ENCODE data around the gene MVB12A. TPM values are rescaled to one million over a fixed set of nuclear protein-coding genes. Genes with fewer than 3 reads are reported as not detected.

The MVB12A gene
- total and polyA plus RNA-seq, 9 of the 15 experiments (the other 6 are each of a cell fraction or from before 2014, with no cell fraction given), result 1.2 to 46.2 (median 22.4) TPM

GRCh38 chr19:17376935-17377600 is 42.8 kb upstream of the MVB12A start, which contains the start of gene PLVAP:
Gene PLVAP (minus strand): TSS chr19:17377342. CDS start chr19:17377288, 54 bp downstream.
- peak within 1 kb of the TSS; percentile 83 for H2AFZ ChIP-seq (ENCODE audit: low read depth, low read length)
- in situ Hi-C loops (cut with MboI) (no loop called here), intact Hi-C loops (cut with micrococcal nuclease) (no loop called here)
- no peak within 1 kb of the TSS for H3K4me3 ChIP-seq
- H4K20me1 ChIP-seq (replicated peaks; ENCODE audit: control insufficient read depth, insufficient read depth, low read length), result no peaks in the 10 kb centered on the region
- peaks cover 10 to 18% of the 10 kb centered on the region in 2 experiments; a peak in 4 of 5 replicates for H3K4me1 ChIP-seq (replicated peaks in 1 of 2; ENCODE audit: control insufficient read depth in 2 of 2, insufficient read depth in 2 of 2, low read length in 2 of 2)
- H3K27ac ChIP-seq (ENCODE audit: extremely low read depth, low read depth, low read length), result no peak within 1 kb of the TSS
- FAIRE-seq (no peak), ATAC-seq (peak; percentile 93), DNase-seq (ENCODE audit: extremely low read depth in 1 of 4, low spot score in 3 of 4) (peak; percentile 71 to 76 (median 75))
- ChIA-PET POLR2A (interaction anchor here (0.9 kb wide), 1 partner anchor 15 kb away, joined by 4 read pairs; no protein-coding TSS in a partner anchor), CTCF (ENCODE audit: low intra/inter-chr PET ratio) (no interaction called here)
- H3K9me1 ChIP-seq (ENCODE audit: control insufficient read depth, insufficient read depth, low read length), result no peaks in the 10 kb centered on the region
- no peaks in the 10 kb centered on the region for H3K79me2 ChIP-seq (ENCODE audit: control insufficient read depth, insufficient read depth, low read length)
- peak within 1 kb of the TSS; percentile 60 for H3K4me2 ChIP-seq (ENCODE audit: insufficient read depth, low read length)
- WGBS (ENCODE audit: insufficient coverage, low coverage, missing lambda C conversion rate), result 25% methylated on average over 38 of the region's 39 CpGs
- no peaks in the 10 kb centered on the region; a peak in 1 of 5 replicates for H3K27me3 ChIP-seq (ENCODE audit: control insufficient read depth in 2 of 2, insufficient read depth in 2 of 2, low read length in 2 of 2)
- BruUV-seq (replicated peaks), result no TSS peak
- no peaks in the 10 kb centered on the region for H3K36me3 ChIP-seq (ENCODE audit: control insufficient read depth, insufficient read depth, low read length)
- peak within 1 kb of the TSS in 1 of 2 experiments; percentile 77; a peak in 2 of 4 replicates for H3K9ac ChIP-seq (ENCODE audit: insufficient read depth in 1 of 2, low read depth in 2 of 2, low read length in 2 of 2)
- H3K9me3 ChIP-seq (replicated peaks; ENCODE audit: control insufficient read depth, insufficient read depth, low read depth, low read length), result peaks cover 3% of the 10 kb centered on the region; the same call in 1 of the 2 replicates
- TF ChIP-seq ZBTB7A (IDR thresholded peaks at IDR 0.05; ENCODE audit: borderline replicate concordance, control insufficient read depth, low read depth, low read length), result peak; percentile 79
- no peak for TF ChIP-seq ZNF347 (CRISPR knock-in tag; IDR thresholded peaks at IDR 0.05; ENCODE audit: low read depth)
- 0 out of 2 replicates have a peak, but pooled peaks have one; percentile 29 for TF ChIP-seq MYNN (IDR thresholded peaks at IDR 0.05)
- TF ChIP-seq MYNN (CRISPR knock-in tag; IDR thresholded peaks at IDR 0.05), result no peak
- TF ChIP-seq L3MBTL2 (IDR thresholded peaks at IDR 0.05), result 0 out of 2 replicates have a peak, but pooled peaks have one; percentile 11
- TF ChIP-seq KDM1A (IDR thresholded peaks at IDR 0.05), result peak; percentile 18 to 43; a peak in 1 of 4 replicates
- no peak for TF ChIP-seq CTBP1 (IDR thresholded peaks at IDR 0.05; ENCODE audit: borderline replicate concordance)
- TF ChIP-seq TCF7 (IDR thresholded peaks at IDR 0.05; ENCODE audit: borderline replicate concordance), result 0 out of 2 replicates have a peak, but pooled peaks have one; percentile 19
- TF ChIP-seq RBM14 (IDR thresholded peaks at IDR 0.05; ENCODE audit: borderline replicate concordance, insufficient read depth, low read depth, low read length), result no peak
- TF ChIP-seq POLR2G (IDR thresholded peaks at IDR 0.05; ENCODE audit: low read depth, low read length), result peak; percentile 51
- TF ChIP-seq EP300 (IDR thresholded peaks at IDR 0.05; ENCODE audit: low read length), result peak; percentile 48; the same call in 1 of the 2 replicates
- no peak for TF ChIP-seq USF2 (CRISPR knock-in tag; IDR thresholded peaks at IDR 0.05)
- no peak for TF ChIP-seq TRIM25 (IDR thresholded peaks at IDR 0.05; ENCODE audit: borderline replicate concordance)
- peak; percentile 72 for TF ChIP-seq BHLHE40 (IDR thresholded peaks at IDR 0.05; ENCODE audit: low read length)
- peak; percentile 82 for TF ChIP-seq ARID1B (IDR thresholded peaks at IDR 0.05)
- TF ChIP-seq SMARCA4 (IDR thresholded peaks at IDR 0.05), result peak; percentile 63
- peak; percentile 74; the same call in 1 of the 2 replicates for TF ChIP-seq KLF16 (IDR thresholded peaks at IDR 0.05)
- no peak for TF ChIP-seq ID3 (CRISPR knock-in tag; IDR thresholded peaks at IDR 0.05)
- no peak for TF ChIP-seq ID3 (tag; IDR thresholded peaks at IDR 0.05)
- no peak for TF ChIP-seq IRF9 (tag; IDR thresholded peaks at IDR 0.05)
